Left ventricle myocardium inferior (tissue), 1 donor: Measurements from ENCODE around the gene INPP4A. TPM values are rescaled to one million over a fixed set of nuclear protein-coding genes. Genes with fewer than 3 reads are reported as not detected.

Experiments
- DNase-seq: peaks from one replicate; pipeline ENCODE4 v3.0.0-alpha.2; 2020
- H3K27ac ChIP-seq: fragments of 200-600 bp; replicated peaks from 2 replicates; pipeline ENCODE4 v1.8.0; 2021
- H3K27me3 ChIP-seq: fragments of 200-600 bp; 2 replicates; pipeline ENCODE4 v1.8.0; 2021; ENCODE audit warnings: low read depth
- H3K36me3 ChIP-seq: fragments of 200-600 bp; 2 replicates; pipeline ENCODE4 v1.8.0; 2021
- H3K4me1 ChIP-seq: fragments of 200-600 bp; 2 replicates; pipeline ENCODE4 v1.8.0; 2021
- H3K4me3 ChIP-seq: fragments of 200-600 bp; 2 replicates; pipeline ENCODE4 v1.8.0; 2021; ENCODE audit warnings: mild to moderate bottlenecking, moderate library complexity
- H3K9me3 ChIP-seq: fragments of 200-600 bp; replicated peaks from 2 replicates; pipeline ENCODE4 v1.8.0; 2021
- CTCF ChIP-seq: fragments of 200-600 bp; IDR thresholded peaks from 2 replicates; pipeline ENCODE4 v1.8.0; 2021; ENCODE audit warnings: antibody characterized with exemption, mild to moderate bottlenecking, borderline replicate concordance
- intact Hi-C: fragments of 100-400 bp; cut with micrococcal nuclease; formaldehyde crosslinking; loops from one replicate; pipeline ENCODE4 v1.11.0; 2022
- total RNA-seq: library from RNA; stranded (reverse); fragmentation: NEBNext Ultra II Directional; extraction: Animal tissue kit (Norgen Biotek cat#: 25700); gene quantifications from one replicate; pipeline ENCODE4 v1.2.1, GENCODE V29; 2021
- donor health status: DM: no; HTN: yes; CAD: no; lungs with severe emphysema.

The INPP4A gene
- total RNA-seq, 1 donor from 2014 or later: 20.8 TPM

GRCh38 chr2:98511981-98512380, 67.3 kb downstream of the INPP4A start:
- no peaks in the 10 kb centered on the region for H3K27me3 ChIP-seq
- H3K4me1 ChIP-seq: peaks cover 38% of the 10 kb centered on the region
- no peaks in the 10 kb centered on the region for H3K36me3 ChIP-seq
- TF ChIP-seq CTCF: no peak
- no peak for DNase-seq
- no peaks in the 10 kb centered on the region for H3K9me3 ChIP-seq
- no peak overlapping the region for H3K27ac ChIP-seq
- no peak overlapping the region for H3K4me3 ChIP-seq
- intact Hi-C loops: no loop called here

GRCh38 chr2:98512699-98513098, 68.0 kb downstream of the INPP4A start:
- no peak for DNase-seq
- no peak for TF ChIP-seq CTCF
- intact Hi-C loops: no loop called here
- Histone ChIP-seq H3K27me3 (no peaks in the 10 kb centered on the region), H3K27ac (no peak overlapping the region), H3K4me3 (no peak overlapping the region), H3K36me3 (no peaks in the 10 kb centered on the region), H3K4me1 (peaks cover 36% of the 10 kb centered on the region), H3K9me3 (no peaks in the 10 kb centered on the region)

- Histone ChIP-seq H3K36me3 (no peaks in the 10 kb centered on the region), H3K9me3 (no peaks in the 10 kb centered on the region), H3K4me3 (no peak overlapping the region), H3K27ac (no peak overlapping the region), H3K27me3 (no peaks in the 10 kb centered on the region), H3K4me1 (peaks cover 29% of the 10 kb centered on the region)
- intact Hi-C loops: no loop called here
- DNase-seq: no peak
- TF ChIP-seq CTCF: no peak
These were observed 69.5 kb downstream of the INPP4A start for GRCh38 chr2:98514096-98514639.

- H3K9me3 ChIP-seq: no peaks in the 10 kb centered on the region
- intact Hi-C loops: no loop called here
- no peaks in the 10 kb centered on the region for H3K27me3 ChIP-seq
- H3K27ac ChIP-seq: no peak overlapping the region
- no peaks in the 10 kb centered on the region for H3K36me3 ChIP-seq
- TF ChIP-seq CTCF: no peak
- H3K4me3 ChIP-seq: no peak overlapping the region
- DNase-seq: no peak
- H3K4me1 ChIP-seq: peaks cover 29% of the 10 kb centered on the region
These were observed 70.2 kb downstream of the INPP4A start for GRCh38 chr2:98514879-98515249.

GRCh38 chr2:98515250-98515991, 70.8 kb downstream of the INPP4A start:
- intact Hi-C loops: no loop called here
- H3K27ac ChIP-seq: no peak overlapping the region
- no peak overlapping the region for H3K4me3 ChIP-seq
- peaks cover 29% of the 10 kb centered on the region for H3K4me1 ChIP-seq
- H3K27me3 ChIP-seq: no peaks in the 10 kb centered on the region
- DNase-seq: no peak
- H3K36me3 ChIP-seq: no peaks in the 10 kb centered on the region
- TF ChIP-seq CTCF: no peak
- H3K9me3 ChIP-seq: no peaks in the 10 kb centered on the region
